Panc1 (cell line): ENCODE data around the gene ITPKC. TPM values are rescaled to one million over a fixed set of nuclear protein-coding genes. Genes with fewer than 3 reads are reported as not detected.

Experiments
- ATAC-seq: fragments of 200-7000 bp; cut with Tn5 transposase; 2 replicates; pipeline ENCODE4 v1.9.1; 2020; ENCODE audit warnings: mild to moderate bottlenecking, moderate library complexity
- BruUV-seq: library from RNA; stranded (reverse); fragments of 400-500 nt; replicated peaks from 2 replicates; lab custom pipeline; 2021; lab: Mats Ljungman, UMichigan
- CTCF ChIA-PET: fragments of 300-600 bp; sonication (Branson Sonifier 250); formaldehyde crosslinking; loops from one replicate; lab custom pipeline; 2022; ENCODE audit warnings: antibody characterized with exemption; lab: Charles Lee
- POLR2A ChIA-PET: fragments of 300-600 bp; sonication (Branson Sonifier 250); formaldehyde crosslinking; loops from one replicate; lab custom pipeline; 2022; ENCODE audit warnings: antibody characterized with exemption; lab: Charles Lee
- DNase-seq: peaks from one replicate; pipeline ENCODE4 v3.0.0-alpha.2; 2010; ENCODE audit warnings: low read depth, low spot score
- H3K27ac ChIP-seq: 2 replicates; pipeline ENCODE4 v1.5.1; 2011; ENCODE audit warnings: mild to moderate bottlenecking, low read length, inconsistent platforms
- H3K27me3 ChIP-seq: fragments of 200-500 bp; sonication (Bioruptor generic); 2 replicates; pipeline ENCODE4 v1.6.0; 2014; ENCODE audit warnings: low read length, inconsistent platforms; ENCODE audit not compliant: control insufficient read depth, insufficient read depth
- H3K36me3 ChIP-seq: fragments of 200-500 bp; sonication (Bioruptor generic); 2 replicates; pipeline ENCODE4 v1.5.1; 2014; ENCODE audit warnings: inconsistent platforms, mild to moderate bottlenecking, low read length, moderate library complexity; ENCODE audit not compliant: control insufficient read depth, insufficient read depth
- H3K4me1 ChIP-seq: 2 replicates; pipeline ENCODE4 v1.5.1; 2011; ENCODE audit warnings: inconsistent platforms, mild to moderate bottlenecking, low read length, moderate library complexity; ENCODE audit not compliant: control insufficient read depth, insufficient read depth
- H3K4me3 ChIP-seq, 2 experiments: 2 replicates each; pipeline ENCODE4 v1.5.1; 2011 to 2012; ENCODE audit warnings: low read depth in 2 of 2, low read length in 2 of 2, mild to moderate bottlenecking in 2 of 2, inconsistent platforms in 1 of 2, moderate library complexity in 1 of 2
- H3K9me3 ChIP-seq: fragments of 200-500 bp; sonication (Bioruptor generic); 2 replicates; pipeline ENCODE4 v1.5.1; 2014; ENCODE audit warnings: low read depth, mild to moderate bottlenecking, inconsistent platforms, low read length, moderate library complexity; ENCODE audit not compliant: control insufficient read depth, insufficient read depth
- CTCF ChIP-seq: fragments of 450-650 bp; IDR thresholded peaks from 2 replicates; pipeline ENCODE4 v1.5.1; 2017; ENCODE audit warnings: mild to moderate bottlenecking
- POLR2AphosphoS5 ChIP-seq: IDR thresholded peaks from 2 replicates; pipeline ENCODE4 v1.6.1; 2012; ENCODE audit warnings: mild to moderate bottlenecking, low read depth, low read length, moderate library complexity
- REST ChIP-seq, 2 experiments: IDR thresholded peaks; 2 replicates each; pipeline ENCODE4 v1.6.1; 2011 to 2012; ENCODE audit warnings: low read depth in 2 of 2, control low read depth in 1 of 2, low read length in 1 of 2, mild to moderate bottlenecking in 1 of 2, moderate library complexity in 1 of 2; ENCODE audit not compliant: insufficient read depth in 1 of 2
- SIN3A ChIP-seq: IDR thresholded peaks from 2 replicates; pipeline ENCODE4 v1.6.1; 2012; ENCODE audit warnings: low read depth, mild to moderate bottlenecking, low read length, moderate library complexity, borderline replicate concordance; ENCODE audit not compliant: insufficient read depth
- TCF7L2 ChIP-seq: IDR thresholded peaks from 2 replicates; pipeline ENCODE4 v1.6.1; 2011; ENCODE audit warnings: mild to moderate bottlenecking, low read depth, low read length, inconsistent platforms
- in situ Hi-C: cut with HindIII; loops from 2 replicates; pipeline ENCODE4 v1.10.0; 2016; ENCODE audit warnings: low sequenced_read_pairs, low pct_unique_long_range_greater_than_20kb
- intact Hi-C: fragments of 100-400 bp; cut with micrococcal nuclease; formaldehyde crosslinking; loops from one replicate; pipeline ENCODE4 v1.10.0; 2022; ENCODE audit not compliant: unreplicated experiment
- total RNA-seq: library from RNA; stranded (reverse); gene quantifications from one replicate; pipeline ENCODE4 v1.2.1, GENCODE V29; 2021; ENCODE audit not compliant: unreplicated experiment

Gene ITPKC
- total RNA-seq, 1 experiment from 2014 or later = 7.2 TPM

- H3K4me3 ChIP-seq = no peak overlapping the region
- no TSS peak for BruUV-seq
- no peaks in the 10 kb centered on the region for H3K36me3 ChIP-seq
Measured at GRCh38 chr19:40668991-40669614, 47.8 kb upstream of the ITPKC start.

GRCh38 chr19:40671404-40671803 is 45.5 kb upstream of the ITPKC start:
- BruUV-seq = no TSS peak
- peaks cover 6% of the 10 kb centered on the region for H3K4me1 ChIP-seq
- H3K27ac ChIP-seq = no peak overlapping the region
- no peak for DNase-seq
- no peak for TF ChIP-seq POLR2AphosphoS5
- TF ChIP-seq TCF7L2 = no peak
- TF ChIP-seq REST (IDR thresholded peaks at IDR 0.05; ENCODE audit: insufficient read depth in 1 of 2, low read depth in 2 of 2, low read length in 1 of 2) = no peak
- no peak for TF ChIP-seq CTCF
- no peak for TF ChIP-seq SIN3A
- H3K27me3 ChIP-seq = no peaks in the 10 kb centered on the region
- ATAC-seq = no peak
- CTCF ChIA-PET = no interaction called here
- no peaks in the 10 kb centered on the region for H3K9me3 ChIP-seq
- H3K36me3 ChIP-seq = peaks cover 2% of the 10 kb centered on the region; the same call in 1 of the 2 replicates
- intact Hi-C loops (no loop called here), in situ Hi-C loops (no loop called here)
- POLR2A ChIA-PET = no interaction called here
- H3K4me3 ChIP-seq = no peak overlapping the region

More at GRCh38 chr19:40668991-40669614, 47.8 kb upstream of the ITPKC start:
- TF ChIP-seq TCF7L2 (no peak), SIN3A (no peak), CTCF (no peak), POLR2AphosphoS5 (no peak), REST (IDR thresholded peaks at IDR 0.05; ENCODE audit: insufficient read depth in 1 of 2, low read depth in 2 of 2, low read length in 1 of 2) (no peak)
- ATAC-seq (no peak), DNase-seq (no peak)
- in situ Hi-C loops = no loop called here
- Histone ChIP-seq H3K27me3 (no peaks in the 10 kb centered on the region), H3K4me1 (peaks cover 7% of the 10 kb centered on the region), H3K9me3 (no peaks in the 10 kb centered on the region), H3K27ac (no peak overlapping the region)
- POLR2A ChIA-PET = no interaction called here
- intact Hi-C loops = loop anchor here (10.0 kb wide), 1 partner anchor 136 kb away; no protein-coding TSS in a partner anchor
- CTCF ChIA-PET = no interaction called here
